Lower leg skin (tissue), 4 donors: ENCODE measurements around the gene NEURL1B. TPM values are rescaled to one million over a fixed set of nuclear protein-coding genes. Genes with fewer than 3 reads are reported as not detected.
"Not testable (repeated sequence)": the region's sequence is repeated elsewhere in the genome, so short reads cannot be mapped to it uniquely, and the experiment has no call there.

ENCODE experiments used
- DNase-seq, 2 donors: peaks; one replicate each; pipeline ENCODE4 v3.0.0-alpha.2; 2019; ENCODE audit warnings: low spot score in 2 of 2
- H3K4me3 ChIP-seq: fragments of 200-600 bp; sonication (generic); 2 replicates; pipeline ENCODE4 v1.5.1; 2017; ENCODE audit warnings: mild to moderate bottlenecking, low read depth; ENCODE audit not compliant: poor library complexity, severe bottlenecking
- POLR2A ChIP-seq, 2 donors: fragments of 450-650 bp; IDR thresholded peaks; one replicate each; pipeline ENCODE4 v1.6.1; 2016 to 2017; ENCODE audit warnings: antibody characterized with exemption in 2 of 2, mild to moderate bottlenecking in 1 of 2, moderate library complexity in 1 of 2
- WGBS, 2 donors: methylation state at CpG; one replicate each; pipeline ENCODE4 v1.1.5; 2018; 5-methylcytosine and 5-hydroxymethylcytosine counted together
- intact Hi-C: fragments of 100-400 bp; cut with DNase I; formaldehyde crosslinking; loops from one replicate; pipeline ENCODE4 v1.15.0; 2023; ENCODE audit warnings: low total_unique reads
- total RNA-seq, 4 donors: library from RNA; depleted of rRNA; stranded (reverse); fragments of >200 nt; gene quantifications; one replicate each; pipeline ENCODE4 v1.1.0, GENCODE V29; 2016
- TF ChIP-seq, protein P1 (sequence below), 3 donors: fragments of 450-650 bp; IDR thresholded peaks; one replicate each; pipeline ENCODE4 v1.5.1; 2016; ENCODE audit warnings: antibody characterized with exemption in 3 of 3, mild to moderate bottlenecking in 3 of 3, moderate library complexity in 2 of 3

Gene NEURL1B
- total RNA-seq, 4 donors from 2014 or later: 12.5 to 34.8 (median 20.9) TPM

DNA sequence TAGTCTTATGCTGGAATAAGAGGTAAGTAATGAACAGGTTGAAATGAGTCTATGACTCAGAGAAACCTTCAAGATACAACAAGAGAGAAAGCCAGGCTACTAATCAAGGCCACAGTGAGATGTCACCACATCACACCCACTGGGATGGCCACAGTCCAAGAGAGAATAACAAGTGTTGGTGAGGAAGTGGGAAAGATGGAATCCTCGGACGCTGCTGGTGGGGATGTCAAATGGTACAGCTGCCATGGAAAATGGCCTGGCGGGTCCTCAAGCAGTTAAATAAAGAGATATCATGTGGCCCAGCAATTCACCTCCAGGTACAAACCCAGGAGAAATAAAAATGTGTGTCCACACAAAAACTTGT is 41.9 kb upstream of the NEURL1B start:
- 77 to 84% methylated on average over 3 of the region's 3 CpGs for WGBS, 2 donors
- TF ChIP-seq, protein P1, sequence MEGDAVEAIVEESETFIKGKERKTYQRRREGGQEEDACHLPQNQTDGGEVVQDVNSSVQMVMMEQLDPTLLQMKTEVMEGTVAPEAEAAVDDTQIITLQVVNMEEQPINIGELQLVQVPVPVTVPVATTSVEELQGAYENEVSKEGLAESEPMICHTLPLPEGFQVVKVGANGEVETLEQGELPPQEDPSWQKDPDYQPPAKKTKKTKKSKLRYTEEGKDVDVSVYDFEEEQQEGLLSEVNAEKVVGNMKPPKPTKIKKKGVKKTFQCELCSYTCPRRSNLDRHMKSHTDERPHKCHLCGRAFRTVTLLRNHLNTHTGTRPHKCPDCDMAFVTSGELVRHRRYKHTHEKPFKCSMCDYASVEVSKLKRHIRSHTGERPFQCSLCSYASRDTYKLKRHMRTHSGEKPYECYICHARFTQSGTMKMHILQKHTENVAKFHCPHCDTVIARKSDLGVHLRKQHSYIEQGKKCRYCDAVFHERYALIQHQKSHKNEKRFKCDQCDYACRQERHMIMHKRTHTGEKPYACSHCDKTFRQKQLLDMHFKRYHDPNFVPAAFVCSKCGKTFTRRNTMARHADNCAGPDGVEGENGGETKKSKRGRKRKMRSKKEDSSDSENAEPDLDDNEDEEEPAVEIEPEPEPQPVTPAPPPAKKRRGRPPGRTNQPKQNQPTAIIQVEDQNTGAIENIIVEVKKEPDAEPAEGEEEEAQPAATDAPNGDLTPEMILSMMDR (IDR thresholded peaks at IDR 0.05): no peak
- no peak for TF ChIP-seq POLR2A (IDR thresholded peaks at IDR 0.05)
- intact Hi-C loops: no loop called here
- no peak for DNase-seq
- H3K4me3 ChIP-seq: no peak overlapping the region

DNA sequence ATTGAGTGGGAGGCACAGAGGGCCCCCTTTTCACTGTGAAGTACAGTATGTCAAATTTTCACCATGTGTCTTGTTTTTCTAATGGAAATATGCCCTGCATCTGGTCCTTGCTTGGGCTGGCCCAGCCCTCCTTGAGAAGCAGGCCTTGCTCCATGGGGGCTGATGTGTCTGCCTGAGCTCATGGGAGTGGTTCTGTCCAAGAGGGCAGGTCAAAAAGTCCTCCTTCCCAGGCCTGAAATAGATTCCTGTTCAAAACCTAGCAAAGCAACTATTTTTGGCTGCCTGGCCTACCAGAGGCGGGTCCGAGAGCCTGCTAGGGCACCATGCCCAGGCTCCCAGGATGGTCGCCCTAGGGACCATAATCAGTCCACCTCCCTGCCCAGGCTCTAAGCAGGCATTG is 40.5 kb upstream of the NEURL1B start:
- H3K4me3 ChIP-seq: no peak overlapping the region
- intact Hi-C loops: no loop called here
- WGBS, 2 donors: 57 to 73% methylated on average over 3 of the region's 3 CpGs
- DNase-seq: no peak
- TF ChIP-seq, protein P1 (IDR thresholded peaks at IDR 0.05): no peak
- no peak for TF ChIP-seq POLR2A (IDR thresholded peaks at IDR 0.05)

DNA sequence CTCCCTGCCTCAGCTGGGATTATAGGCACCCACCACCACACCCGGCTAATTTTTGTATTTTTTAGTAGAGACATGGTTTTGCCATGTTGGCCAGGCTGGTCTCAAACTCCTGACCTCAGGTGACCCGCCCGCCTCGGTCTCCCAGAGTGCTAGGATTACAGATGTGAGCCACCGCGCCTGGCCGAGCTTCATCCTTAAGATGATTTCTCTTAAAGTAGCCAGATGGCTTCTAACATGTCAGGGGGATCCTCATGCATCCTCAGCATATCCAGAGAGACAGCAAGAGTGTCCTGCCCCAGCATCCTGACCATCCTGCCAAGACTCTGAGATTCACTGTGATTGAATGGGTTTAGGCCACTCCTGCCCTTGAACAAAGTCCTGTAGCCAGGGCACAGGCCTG is 39.5 kb upstream of the NEURL1B start:
- H3K4me3 ChIP-seq, DNase-seq, intact Hi-C loops: not testable (repeated sequence)
- 86 to 93% methylated on average over 7 of the region's 7 CpGs for WGBS, 2 donors

DNA sequence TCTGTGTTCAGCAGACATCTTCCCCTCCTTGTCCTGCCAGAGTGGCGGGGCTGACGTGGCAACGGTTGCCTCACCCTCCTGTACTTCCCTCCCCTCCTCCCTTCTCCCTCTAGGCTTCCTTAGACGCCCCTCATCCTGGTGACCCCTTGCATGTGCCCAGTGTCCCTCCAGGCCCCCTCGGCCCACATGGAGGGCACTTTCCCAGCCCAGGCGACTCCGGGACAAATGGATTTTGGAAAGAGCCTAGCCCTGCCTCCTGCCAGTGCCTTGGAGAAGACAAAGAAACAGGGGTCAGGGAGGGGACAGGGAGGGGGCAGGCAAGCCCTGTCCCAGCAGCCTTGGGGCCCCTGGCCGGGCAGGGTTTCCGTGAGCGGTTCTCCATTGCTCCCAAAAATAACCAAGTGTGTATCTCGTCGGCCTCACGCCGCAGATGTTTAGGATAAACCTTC is 38.3 kb upstream of the NEURL1B start:
- TF ChIP-seq POLR2A (IDR thresholded peaks at IDR 0.05): no peak
- TF ChIP-seq, protein P1 (IDR thresholded peaks at IDR 0.05): no peak
- 64 to 76% methylated on average over 14 of the region's 14 CpGs for WGBS, 2 donors
- no peak for DNase-seq

DNA sequence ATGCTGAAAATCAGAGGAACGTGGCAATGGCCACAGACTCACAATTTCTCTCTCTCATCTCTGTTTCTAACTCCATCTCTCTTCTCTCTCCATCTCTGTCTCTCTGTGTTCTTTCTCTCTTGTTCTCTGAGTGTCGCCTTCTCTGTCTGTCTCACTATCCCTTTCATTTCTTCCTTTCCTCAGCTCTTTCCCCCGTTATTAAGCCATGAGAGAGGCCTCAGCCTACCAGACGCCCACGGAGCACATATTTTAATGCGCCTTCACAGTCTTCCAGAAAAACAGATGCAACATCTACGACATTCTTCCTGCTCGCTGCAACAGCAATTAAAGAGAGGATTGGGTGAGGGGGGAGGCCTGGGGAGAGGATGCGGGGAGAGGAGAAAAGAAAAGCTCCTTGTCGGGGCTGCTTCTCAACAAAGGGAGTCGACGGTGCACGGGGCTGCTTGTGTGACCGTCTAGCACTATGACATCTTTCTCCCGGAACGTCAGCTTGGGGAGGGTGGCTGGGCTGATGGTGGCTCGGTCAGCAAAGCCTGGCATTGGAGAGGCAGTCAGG is 37.7 kb upstream of the NEURL1B start:
- 48 to 51% methylated on average over 17 of the region's 17 CpGs for WGBS, 2 donors
- H3K4me3 ChIP-seq: no peak overlapping the region
- no peak for DNase-seq
- intact Hi-C loops: no loop called here
- TF ChIP-seq, protein P1 (IDR thresholded peaks at IDR 0.05): no peak
- TF ChIP-seq POLR2A (IDR thresholded peaks at IDR 0.05): no peak

More for the DNA sequence above, 38.3 kb upstream of the NEURL1B start:
- intact Hi-C loops: no loop called here
- no peak overlapping the region for H3K4me3 ChIP-seq

DNA sequence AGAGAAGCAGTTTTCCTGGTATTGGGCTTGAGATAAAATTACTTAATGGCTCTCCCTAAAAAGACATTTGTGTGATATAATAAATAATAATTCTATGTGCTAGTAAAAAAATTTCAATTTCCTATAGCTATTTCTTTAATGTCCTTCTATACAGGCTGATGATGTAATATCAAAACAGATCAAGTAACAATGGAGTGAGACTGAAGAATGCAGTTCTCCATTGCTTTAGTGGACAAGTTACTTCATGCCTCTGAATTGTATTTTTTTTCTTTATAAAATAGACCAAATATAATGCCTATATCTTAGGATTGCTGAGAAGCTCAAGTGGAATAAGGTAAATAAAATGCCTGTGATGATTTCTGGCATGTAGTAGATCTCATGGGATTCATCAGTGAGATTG is 35.6 kb upstream of the NEURL1B start:
- no peak for DNase-seq

More for the DNA sequence above, 35.6 kb upstream of the NEURL1B start:
- no peak overlapping the region for H3K4me3 ChIP-seq
- TF ChIP-seq, protein P1 (IDR thresholded peaks at IDR 0.05): no peak
- no peak for TF ChIP-seq POLR2A (IDR thresholded peaks at IDR 0.05)
- intact Hi-C loops: no loop called here
